ENCODE measurements around the gene MAPK8IP2.

DNA sequence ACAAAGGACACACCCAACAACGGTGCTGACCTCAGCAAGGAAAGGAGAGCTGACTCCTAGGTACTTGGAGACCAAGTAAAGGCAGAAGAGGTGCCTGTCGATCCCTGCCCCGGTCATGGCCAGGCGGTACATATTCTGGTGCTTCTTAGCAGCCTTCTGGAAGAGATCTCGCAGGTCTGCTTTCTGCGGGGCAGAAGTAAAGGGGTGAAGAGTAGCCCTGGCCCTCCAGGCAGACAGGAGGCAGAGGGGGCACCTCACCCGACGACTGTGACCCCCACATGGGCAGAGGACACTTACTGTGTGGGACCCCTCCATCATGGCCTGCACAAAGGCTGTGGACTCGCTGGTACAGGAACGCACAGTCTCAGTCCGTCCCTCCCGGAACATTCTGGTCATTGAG, 29.7 kb upstream of the MAPK8IP2 start:
- TF ChIP-seq, protein P1, sequence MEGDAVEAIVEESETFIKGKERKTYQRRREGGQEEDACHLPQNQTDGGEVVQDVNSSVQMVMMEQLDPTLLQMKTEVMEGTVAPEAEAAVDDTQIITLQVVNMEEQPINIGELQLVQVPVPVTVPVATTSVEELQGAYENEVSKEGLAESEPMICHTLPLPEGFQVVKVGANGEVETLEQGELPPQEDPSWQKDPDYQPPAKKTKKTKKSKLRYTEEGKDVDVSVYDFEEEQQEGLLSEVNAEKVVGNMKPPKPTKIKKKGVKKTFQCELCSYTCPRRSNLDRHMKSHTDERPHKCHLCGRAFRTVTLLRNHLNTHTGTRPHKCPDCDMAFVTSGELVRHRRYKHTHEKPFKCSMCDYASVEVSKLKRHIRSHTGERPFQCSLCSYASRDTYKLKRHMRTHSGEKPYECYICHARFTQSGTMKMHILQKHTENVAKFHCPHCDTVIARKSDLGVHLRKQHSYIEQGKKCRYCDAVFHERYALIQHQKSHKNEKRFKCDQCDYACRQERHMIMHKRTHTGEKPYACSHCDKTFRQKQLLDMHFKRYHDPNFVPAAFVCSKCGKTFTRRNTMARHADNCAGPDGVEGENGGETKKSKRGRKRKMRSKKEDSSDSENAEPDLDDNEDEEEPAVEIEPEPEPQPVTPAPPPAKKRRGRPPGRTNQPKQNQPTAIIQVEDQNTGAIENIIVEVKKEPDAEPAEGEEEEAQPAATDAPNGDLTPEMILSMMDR (IDR thresholded peaks at IDR 0.05; ENCODE audit: borderline replicate concordance, extremely low read depth, low read length, poor library complexity, severe bottlenecking), result no peak
- TF ChIP-seq EZH2 (IDR thresholded peaks at IDR 0.05; ENCODE audit: borderline replicate concordance, low read depth, low read length, severe bottlenecking), result no peak

Measured in DND-41 (cell line).